ENCODE results near the gene SCN8A.

Gene SCN8A

GRCh38 chr12:51620448-51620847 is 29.4 kb downstream of the SCN8A start:
- Histone ChIP-seq H3K9me3 (no peaks in the 10 kb centered on the region), H3K27ac (no peak overlapping the region), H3K27me3 (peaks cover 0 to 3% of the 10 kb centered on the region in 2 donors), H3K4me3 (no peak overlapping the region), H3K4me1 (no peaks in the 10 kb centered on the region), H3K36me3 (no peaks in the 10 kb centered on the region)
- intact Hi-C loops (cut with DNase I; ENCODE audit: low total_unique reads), result no loop called here
- no peak for TF ChIP-seq CTCF (IDR thresholded peaks at IDR 0.05)
- no peak for DNase-seq

- intact Hi-C loops (cut with DNase I; ENCODE audit: low total_unique reads), result no loop called here
Measured at GRCh38 chr12:51621156-51621922, 30.3 kb downstream of the SCN8A start.

GRCh38 chr12:51622564-51622963 is 31.5 kb downstream of the SCN8A start:
- Histone ChIP-seq H3K9me3 (no peaks in the 10 kb centered on the region), H3K36me3 (no peaks in the 10 kb centered on the region), H3K27me3 (no peaks in the 10 kb centered on the region), H3K4me1 (no peaks in the 10 kb centered on the region), H3K27ac (no peak overlapping the region), H3K4me3 (no peak overlapping the region)
- intact Hi-C loops (cut with DNase I; ENCODE audit: low total_unique reads), result no loop called here
- TF ChIP-seq CTCF (IDR thresholded peaks at IDR 0.05), result no peak
- no peak for DNase-seq

More at GRCh38 chr12:51621156-51621922, 30.3 kb downstream of the SCN8A start:
- no peaks in the 10 kb centered on the region for H3K4me1 ChIP-seq
- no peak for TF ChIP-seq CTCF (IDR thresholded peaks at IDR 0.05)
- H3K27ac ChIP-seq, result no peak overlapping the region
- peaks cover 0 to 3% of the 10 kb centered on the region in 2 donors for H3K27me3 ChIP-seq
- no peaks in the 10 kb centered on the region for H3K36me3 ChIP-seq
- no peak overlapping the region for H3K4me3 ChIP-seq
- DNase-seq, result no peak
- H3K9me3 ChIP-seq, result no peaks in the 10 kb centered on the region

GRCh38 chr12:51625370-51625769 is 34.3 kb downstream of the SCN8A start:
- Histone ChIP-seq H3K4me1 (no peaks in the 10 kb centered on the region), H3K27me3 (no peaks in the 10 kb centered on the region), H3K9me3 (no peaks in the 10 kb centered on the region), H3K36me3 (no peaks in the 10 kb centered on the region), H3K4me3 (no peak overlapping the region), H3K27ac (no peak overlapping the region)
- no peak for TF ChIP-seq CTCF (IDR thresholded peaks at IDR 0.05)
- intact Hi-C loops (cut with DNase I; ENCODE audit: low total_unique reads), result no loop called here
- DNase-seq, result no peak

GRCh38 chr12:51626115-51626514 is 35.1 kb downstream of the SCN8A start:
- Histone ChIP-seq H3K9me3 (no peaks in the 10 kb centered on the region), H3K4me1 (no peaks in the 10 kb centered on the region), H3K27ac (no peak overlapping the region), H3K36me3 (no peaks in the 10 kb centered on the region), H3K27me3 (no peaks in the 10 kb centered on the region), H3K4me3 (no peak overlapping the region)
- TF ChIP-seq CTCF (IDR thresholded peaks at IDR 0.05), result no peak
- intact Hi-C loops (cut with DNase I; ENCODE audit: low total_unique reads), result no loop called here
- no peak for DNase-seq
